Esophagus (tissue), 2 donors: ENCODE measurements around the gene DMRT3. TPM values are rescaled to one million over a fixed set of nuclear protein-coding genes. Genes with fewer than 3 reads are reported as not detected.
"Not testable (repeated sequence)": the region's sequence is repeated elsewhere in the genome, so short reads cannot be mapped to it uniquely, and the experiment has no call there.

Experiments used
- H3K27ac ChIP-seq, 2 donors: one replicate each; pipeline ENCODE4 v1.5.1; 2013; ENCODE audit warnings: low read depth in 2 of 2, mild to moderate bottlenecking in 2 of 2, inconsistent platforms in 1 of 2, low read length in 1 of 2, moderate library complexity in 1 of 2
- H3K27me3 ChIP-seq, 2 donors: one replicate each; pipeline ENCODE4 v1.6.1; 2013; ENCODE audit warnings: low read length in 2 of 2, control low read depth in 1 of 2, mild to moderate bottlenecking in 1 of 2; ENCODE audit not compliant: insufficient read depth in 2 of 2, control insufficient read depth in 1 of 2
- H3K36me3 ChIP-seq, 2 donors: one replicate each; pipeline ENCODE4 v1.6.1; 2013; ENCODE audit warnings: low read length in 1 of 2; ENCODE audit not compliant: control insufficient read depth in 2 of 2, insufficient read depth in 2 of 2
- H3K4me1 ChIP-seq, 2 donors: one replicate each; pipeline ENCODE4 v1.6.1; 2013; ENCODE audit warnings: low read length in 1 of 2; ENCODE audit not compliant: control insufficient read depth in 2 of 2, insufficient read depth in 2 of 2
- H3K4me3 ChIP-seq, 2 donors: one replicate each; pipeline ENCODE4 v1.5.1; 2013; ENCODE audit warnings: low read length in 2 of 2, mild to moderate bottlenecking in 2 of 2, low read depth in 1 of 2, moderate library complexity in 1 of 2
- H3K9me3 ChIP-seq, 2 donors: one replicate each; pipeline ENCODE4 v1.6.1; 2013; ENCODE audit warnings: mild to moderate bottlenecking in 2 of 2, low read depth in 1 of 2, low read length in 1 of 2, moderate library complexity in 1 of 2; ENCODE audit not compliant: control insufficient read depth in 2 of 2, insufficient read depth in 1 of 2
- WGBS, 2 donors: extraction: QIAGEN DNeasy Blood & Tissue Kit; methylation state at CpG; one replicate each; pipeline ENCODE4 v1.1.7; 2013; 5-methylcytosine and 5-hydroxymethylcytosine counted together
- polyA plus RNA-seq, 2 donors: library from polyadenylated mRNA; stranded (reverse); fragments of 200-250 nt; gene quantifications; one replicate each; pipeline ENCODE4 v1.2.3, GENCODE V29; 2013
- donor health status: healthy with polysubstance abuse.
- donor health status: Bipolar disorder and iron deficiency.

Gene DMRT3
- polyA plus RNA-seq, 2 donors, result 0.20 to 0.22 TPM

GRCh38 chr9:995192-995591, 18.7 kb downstream of the DMRT3 start:
- H3K27me3 ChIP-seq, result peaks cover 0 to 3% of the 10 kb centered on the region in 2 donors
- H3K4me3 ChIP-seq, result no peak overlapping the region
- WGBS, 2 donors, result 77 to 79% methylated on average over 4 of the region's 4 CpGs
- H3K4me1 ChIP-seq, result no peaks in the 10 kb centered on the region
- no peaks in the 10 kb centered on the region for H3K9me3 ChIP-seq
- H3K36me3 ChIP-seq, result no peaks in the 10 kb centered on the region
- H3K27ac ChIP-seq, result no peak overlapping the region

GRCh38 chr9:995781-996180, 19.3 kb downstream of the DMRT3 start:
- H3K36me3 ChIP-seq, result no peaks in the 10 kb centered on the region

GRCh38 chr9:998299-999110, 22.1 kb downstream of the DMRT3 start:
- H3K36me3 ChIP-seq, H3K9me3 ChIP-seq, H3K4me1 ChIP-seq, H3K4me3 ChIP-seq, H3K27me3 ChIP-seq, H3K27ac ChIP-seq: not testable (repeated sequence)
- 73 to 84% methylated on average over 25 to 29 of the region's 55 CpGs for WGBS, 2 donors

More at GRCh38 chr9:995781-996180, 19.3 kb downstream of the DMRT3 start:
- no peaks in the 10 kb centered on the region for H3K4me1 ChIP-seq
- H3K27me3 ChIP-seq, result peaks cover 0 to 3% of the 10 kb centered on the region in 2 donors
- H3K9me3 ChIP-seq, result no peaks in the 10 kb centered on the region
- H3K4me3 ChIP-seq, result no peak overlapping the region
- 17 to 32% methylated on average over 3 of the region's 3 CpGs for WGBS, 2 donors
- H3K27ac ChIP-seq, result no peak overlapping the region

GRCh38 chr9:1001838-1002237, 25.4 kb downstream of the DMRT3 start:
- 62 to 74% methylated on average over 4 of the region's 4 CpGs for whole genome bisulfite sequencing, 2 donors
- no peak overlapping the region for H3K27ac ChIP-seq
- H3K4me3 ChIP-seq, result no peak overlapping the region

GRCh38 chr9:1002678-1003077, 26.2 kb downstream of the DMRT3 start:
- Histone ChIP-seq H3K36me3 (no peaks in the 10 kb centered on the region), H3K27me3 (peaks cover 0 to 3% of the 10 kb centered on the region in 2 donors), H3K4me3 (no peak overlapping the region), H3K27ac (no peak overlapping the region), H3K4me1 (no peaks in the 10 kb centered on the region), H3K9me3 (no peaks in the 10 kb centered on the region)
- 91 to 92% methylated on average over 2 of the region's 2 CpGs for WGBS, 2 donors

More at GRCh38 chr9:1001838-1002237, 25.4 kb downstream of the DMRT3 start:
- H3K4me1 ChIP-seq, result no peaks in the 10 kb centered on the region
- H3K36me3 ChIP-seq, result no peaks in the 10 kb centered on the region
- no peaks in the 10 kb centered on the region for H3K9me3 ChIP-seq
- H3K27me3 ChIP-seq, result peaks cover 0 to 3% of the 10 kb centered on the region in 2 donors

- Histone ChIP-seq H3K4me3 (no peak overlapping the region), H3K4me1 (no peaks in the 10 kb centered on the region), H3K27me3 (no peaks in the 10 kb centered on the region), H3K36me3 (no peaks in the 10 kb centered on the region), H3K9me3 (no peaks in the 10 kb centered on the region), H3K27ac (no peak overlapping the region)
- 51 to 55% methylated on average over 10 of the region's 10 CpGs for WGBS, 2 donors
These were observed 28.7 kb downstream of the DMRT3 start for GRCh38 chr9:1005043-1005667.

GRCh38 chr9:1007312-1007711, 30.9 kb downstream of the DMRT3 start:
- Histone ChIP-seq H3K4me1 (no peaks in the 10 kb centered on the region), H3K27me3 (no peaks in the 10 kb centered on the region), H3K4me3 (no peak overlapping the region), H3K36me3 (no peaks in the 10 kb centered on the region), H3K27ac (no peak overlapping the region), H3K9me3 (no peaks in the 10 kb centered on the region)
- WGBS, 2 donors, result 86 to 90% methylated on average over 3 of the region's 3 CpGs

- no peaks in the 10 kb centered on the region for H3K36me3 ChIP-seq
These were observed 31.8 kb downstream of the DMRT3 start for GRCh38 chr9:1008216-1008615.

GRCh38 chr9:1009101-1009707, 32.7 kb downstream of the DMRT3 start:
- no peaks in the 10 kb centered on the region for H3K9me3 ChIP-seq
- no peaks in the 10 kb centered on the region for H3K27me3 ChIP-seq
- H3K27ac ChIP-seq, result no peak overlapping the region
- H3K4me3 ChIP-seq, result no peak overlapping the region
- 6 to 8% methylated on average over 14 of the region's 14 CpGs for WGBS, 2 donors
- no peaks in the 10 kb centered on the region for H3K4me1 ChIP-seq
- H3K36me3 ChIP-seq, result no peaks in the 10 kb centered on the region

More at GRCh38 chr9:1008216-1008615, 31.8 kb downstream of the DMRT3 start:
- Histone ChIP-seq H3K9me3 (no peaks in the 10 kb centered on the region), H3K27me3 (no peaks in the 10 kb centered on the region), H3K4me3 (no peak overlapping the region), H3K27ac (no peak overlapping the region), H3K4me1 (no peaks in the 10 kb centered on the region)
- 91 to 92% methylated on average over 3 of the region's 3 CpGs for WGBS, 2 donors
